ENCODE data around the gene CCL13.
"Not testable (repeated sequence)": the region's sequence is repeated elsewhere in the genome, so short reads cannot be mapped to it uniquely, and the experiment has no call there.

CCL13 gene

DNA sequence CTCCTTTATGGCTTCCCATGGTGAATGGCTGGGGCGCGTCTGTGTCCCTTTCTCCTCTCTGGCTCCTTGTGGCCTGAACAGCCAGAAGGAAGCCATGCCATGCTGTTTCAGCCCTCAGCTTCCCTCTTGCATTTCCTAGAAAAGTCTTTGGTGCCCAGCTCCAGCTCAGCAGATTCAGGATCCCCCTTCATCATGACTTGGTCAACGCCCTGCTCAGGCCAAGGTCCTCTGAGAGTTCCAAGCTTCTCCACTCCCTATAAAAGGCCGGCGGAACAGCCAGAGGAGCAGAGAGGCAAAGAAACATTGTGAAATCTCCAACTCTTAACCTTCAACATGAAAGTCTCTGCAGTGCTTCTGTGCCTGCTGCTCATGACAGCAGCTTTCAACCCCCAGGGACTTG, at the start of gene CCL13:
TSS of gene CCL13 (plus strand) at position 287 of the 400 bp plus-strand sequence. CDS start at position 334, 47 bp downstream.
- DNase-seq, result no peak

GRCh38 chr17:34307110-34307509, 49.2 kb upstream of the CCL13 start:
- no peak for DNase-seq

DNA sequence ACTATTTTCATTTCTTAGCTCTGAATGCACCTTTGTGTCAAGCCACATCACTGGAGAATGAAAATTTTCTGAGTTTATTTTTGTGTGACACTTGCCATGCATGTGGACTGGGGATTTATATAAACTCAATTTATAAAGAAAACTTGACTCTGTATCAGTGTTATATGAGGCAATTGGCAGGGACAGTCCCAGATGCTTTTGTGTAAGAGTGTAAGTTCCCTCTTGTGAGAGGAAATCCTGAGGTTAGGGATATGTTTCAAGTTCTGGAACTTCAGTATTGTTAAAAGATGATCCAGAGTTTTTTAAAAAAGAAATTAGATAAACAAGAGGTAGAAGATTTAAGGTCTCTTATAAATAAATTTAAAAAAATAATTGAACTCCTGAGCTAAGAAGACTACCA, 47.9 kb upstream of the CCL13 start:
- DNase-seq, result no peak

DNA sequence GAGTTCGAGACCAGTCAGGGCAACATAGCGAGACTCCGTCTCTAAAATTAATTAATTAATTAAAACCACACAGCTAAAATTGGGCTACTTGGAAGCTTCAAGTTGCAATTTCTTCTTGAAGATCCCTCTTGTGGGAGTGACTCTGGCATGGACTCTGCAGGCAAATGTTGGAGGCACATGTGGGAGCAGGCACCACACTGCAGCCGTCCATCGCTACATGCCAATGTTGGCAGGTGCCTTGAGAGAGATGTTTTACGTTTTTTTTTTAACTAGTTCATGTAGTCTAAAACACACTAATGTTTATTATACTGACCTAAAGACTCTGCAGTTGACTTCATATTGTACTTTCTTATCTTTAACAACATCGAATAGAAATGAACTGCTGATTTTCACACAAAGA, 45.0 kb upstream of the CCL13 start:
- no peak for DNase-seq

DNA sequence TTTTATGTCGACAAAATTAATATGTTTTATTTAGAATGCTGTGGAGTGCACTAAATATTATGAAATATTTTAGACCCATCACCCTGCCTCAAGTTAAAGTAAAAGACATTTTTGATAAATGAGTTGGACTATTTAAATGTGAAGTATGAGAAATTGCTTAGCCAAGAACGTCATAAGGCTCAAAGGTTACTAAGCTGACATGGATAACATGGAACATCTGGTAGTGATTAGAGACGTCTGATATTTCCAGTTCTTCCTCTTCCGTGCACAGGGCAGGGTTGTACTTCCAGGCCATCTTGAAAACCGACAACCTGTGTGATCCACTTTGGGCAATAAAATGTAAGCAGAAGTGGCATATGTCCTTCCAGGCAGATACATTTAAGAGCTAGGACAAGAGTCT, 44.2 kb upstream of the CCL13 start:
- DNase-seq, result no peak

DNA sequence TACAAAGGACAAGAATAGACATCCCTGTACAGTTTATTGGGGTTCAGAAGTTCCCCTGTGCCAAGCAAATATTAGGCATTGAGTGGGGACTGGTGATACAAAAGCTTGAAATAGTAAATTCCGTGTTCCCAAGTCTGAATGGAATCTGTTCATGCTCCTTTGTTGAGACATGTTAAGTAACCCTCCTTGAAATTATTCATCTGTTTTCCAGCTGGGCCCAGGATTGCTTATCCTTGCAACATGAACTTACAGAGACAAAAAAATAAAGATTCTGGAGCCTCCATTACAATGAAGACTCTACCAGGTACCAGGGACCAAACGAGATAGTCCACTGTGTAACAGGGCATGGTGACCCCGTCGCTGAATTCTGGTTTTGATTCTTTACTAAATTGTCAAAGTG, 43.1 kb upstream of the CCL13 start:
- DNase-seq, result no peak

DNA sequence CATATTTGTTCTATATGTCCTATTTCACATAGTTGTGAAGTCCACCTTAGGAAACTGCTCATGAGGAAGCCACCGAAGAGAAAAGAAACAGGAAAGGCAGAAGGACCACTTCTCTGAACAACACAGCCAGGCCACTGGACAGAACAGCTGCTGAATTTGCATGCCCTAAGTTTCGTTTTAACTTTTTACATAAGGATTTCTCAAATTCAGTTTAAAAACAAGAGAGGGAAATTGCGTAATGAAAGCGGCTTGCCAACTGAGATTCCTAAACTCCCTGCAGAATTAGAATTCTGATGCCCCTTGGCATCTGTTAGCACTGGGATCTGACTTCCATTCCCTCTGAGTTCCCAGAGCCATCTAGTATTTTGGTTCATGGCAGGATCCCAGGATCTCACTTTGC, 42.0 kb upstream of the CCL13 start:
- DNase-seq, result no peak

DNA sequence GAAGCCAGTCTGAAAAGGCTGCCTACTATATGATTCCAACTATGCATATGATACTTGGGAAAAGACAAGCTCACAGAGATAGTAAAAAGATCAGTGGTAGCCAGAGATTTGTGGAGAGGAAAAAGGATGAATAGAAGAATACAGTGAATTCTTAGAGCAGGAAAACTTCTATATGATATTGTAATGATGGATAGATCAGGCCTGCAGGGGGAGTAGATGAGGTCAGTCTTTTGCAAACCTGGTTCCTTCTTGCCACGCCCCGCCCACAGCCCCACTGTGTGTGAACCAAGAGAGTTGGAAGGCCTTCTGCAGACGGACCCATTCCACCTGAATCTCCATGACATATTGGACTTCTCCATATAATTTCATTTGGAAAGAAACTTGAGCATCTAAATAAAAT, 37.8 kb upstream of the CCL13 start:
- no peak for DNase-seq

DNA sequence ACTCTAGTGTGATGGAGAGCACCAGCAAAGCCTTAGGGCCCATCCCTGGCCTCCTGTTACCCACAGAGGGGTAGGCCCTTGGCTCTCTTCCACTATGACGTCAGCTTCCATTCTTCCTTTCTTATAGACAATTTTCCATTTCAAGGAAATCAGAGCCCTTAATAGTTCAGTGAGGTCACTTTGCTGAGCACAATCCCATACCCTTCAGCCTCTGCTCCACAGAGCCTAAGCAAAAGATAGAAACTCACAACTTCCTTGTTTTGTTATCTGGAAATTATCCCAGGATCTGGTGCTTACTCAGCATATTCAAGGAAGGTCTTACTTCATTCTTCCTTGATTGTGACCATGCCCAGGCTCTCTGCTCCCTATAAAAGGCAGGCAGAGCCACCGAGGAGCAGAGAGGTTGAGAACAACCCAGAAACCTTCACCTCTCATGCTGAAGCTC, 37.2 kb upstream of the CCL13 start, which contains the start of gene CCL8:
TSS of gene CCL8 (plus strand) at position 397 of the 445 bp plus-strand sequence. CDS start 67 bp downstream, outside the sequence.
- no peak for DNase-seq

- no peak for DNase-seq
These were observed 34.3 kb upstream of the CCL13 start for GRCh38 chr17:34321964-34322363.

- DNase-seq, result not testable (repeated sequence)
These were observed 28.7 kb upstream of the CCL13 start for GRCh38 chr17:34327580-34327979.

DNA sequence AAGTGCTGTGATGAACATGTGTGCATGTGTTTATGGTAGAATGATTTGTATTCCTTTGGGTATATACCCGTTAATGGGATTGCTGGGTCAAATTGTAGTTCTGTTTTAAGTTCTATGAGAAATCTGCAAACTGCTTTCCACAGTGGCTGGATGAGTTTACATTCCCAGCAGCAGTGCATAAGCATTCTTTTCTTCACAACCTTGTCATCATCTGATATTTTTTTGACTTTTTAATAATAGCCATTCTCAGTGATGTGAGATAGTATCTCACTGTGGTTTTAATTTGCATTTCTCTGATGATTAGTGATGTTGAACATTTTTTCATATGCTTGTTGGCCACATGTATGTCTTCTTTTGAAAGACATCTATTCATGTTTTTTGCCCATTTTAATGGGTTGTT, 18.6 kb upstream of the CCL13 start:
- no peak for DNase-seq

DNA sequence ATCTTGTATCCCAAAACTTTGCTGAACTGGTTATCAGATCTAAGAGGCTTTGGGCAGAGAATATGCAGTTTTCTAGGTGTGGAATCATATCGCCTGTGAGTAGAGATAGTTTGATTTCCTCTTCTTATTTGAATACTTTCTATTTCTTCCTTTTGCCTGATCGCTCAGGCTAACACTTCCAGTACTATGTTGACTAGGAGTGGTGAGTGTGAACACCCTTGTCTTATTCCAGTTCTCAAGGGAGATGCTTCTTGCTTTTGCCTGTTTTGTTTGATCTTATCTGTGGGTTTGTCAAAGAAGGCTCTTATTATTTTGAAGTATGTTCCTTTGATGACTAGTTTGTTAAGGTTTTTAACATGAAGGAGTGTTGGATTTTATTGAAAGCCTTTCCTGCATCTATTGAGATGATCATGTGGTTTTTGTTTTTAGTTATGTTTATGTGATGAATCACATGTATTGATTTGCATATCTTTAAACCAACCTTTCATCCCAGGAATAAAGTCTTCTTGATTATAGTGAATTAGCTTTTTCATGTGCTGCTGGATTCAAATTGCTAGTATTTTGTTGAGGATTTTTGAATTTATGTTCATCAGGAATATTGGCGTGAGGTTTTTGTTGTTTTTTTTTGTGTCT, 17.0 kb upstream of the CCL13 start:
- no peak for DNase-seq

GRCh38 chr17:34341916-34342315, 14.4 kb upstream of the CCL13 start:
- DNase-seq, result no peak

GRCh38 chr17:34347063-34347462, 9.2 kb upstream of the CCL13 start:
- DNase-seq, result no peak

DNA sequence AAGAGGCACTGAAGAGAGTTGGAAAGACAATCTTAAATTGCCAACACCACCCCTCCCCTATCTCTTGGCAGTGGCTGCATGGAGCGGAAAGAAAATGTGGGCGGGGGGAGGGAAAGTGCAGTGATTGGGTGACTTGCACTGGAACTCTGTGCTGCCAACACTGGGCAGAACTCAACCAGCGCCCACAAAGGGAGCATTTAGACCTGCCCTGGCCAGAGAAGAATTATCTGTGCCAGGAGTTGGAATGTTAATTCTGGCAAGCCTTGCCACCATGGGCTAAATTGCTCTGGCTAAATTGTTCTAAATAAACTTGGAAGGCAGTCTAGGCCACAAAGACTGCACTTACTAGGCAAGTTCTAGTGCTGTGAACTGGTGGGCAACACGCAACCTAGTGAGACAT, 6.5 kb upstream of the CCL13 start:
- no peak for DNase-seq

DNA sequence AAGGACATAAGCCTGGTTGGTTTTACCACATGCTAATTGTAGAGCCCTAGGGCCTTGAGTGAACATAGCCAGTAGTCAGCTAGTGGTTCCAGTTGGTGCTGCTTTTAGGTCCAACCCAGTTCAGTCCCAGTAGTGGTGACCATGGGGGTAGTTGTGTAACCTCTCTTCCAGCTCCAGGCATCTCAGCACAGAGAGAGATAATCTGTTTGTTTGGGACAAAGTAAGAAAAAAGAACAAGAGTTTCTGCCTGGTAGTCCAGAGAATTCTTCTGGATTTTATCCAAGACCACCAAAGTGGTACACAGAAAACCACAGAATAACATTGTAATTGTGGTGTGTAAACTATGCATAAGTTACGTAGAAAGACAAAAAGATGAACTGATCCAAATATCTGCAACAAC, 5.2 kb upstream of the CCL13 start:
- DNase-seq, result no peak

DNA sequence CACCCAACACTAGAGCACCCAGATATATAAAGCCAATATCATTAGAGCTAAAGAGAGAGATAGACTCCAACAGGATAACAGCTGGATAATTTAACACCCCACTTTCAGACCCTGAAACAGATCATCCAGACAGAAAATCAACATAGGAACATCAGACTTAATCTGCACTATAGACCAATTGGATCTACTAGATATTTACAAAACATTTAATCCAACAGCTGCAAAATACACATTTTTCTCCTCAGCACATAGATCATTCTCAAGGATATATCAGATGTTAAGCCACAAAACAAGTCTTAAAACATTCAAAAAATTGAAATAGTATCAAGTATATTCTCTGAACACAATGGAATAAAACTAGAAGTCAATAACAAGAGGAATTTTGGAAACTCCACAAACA, 4.1 kb upstream of the CCL13 start:
- no peak for DNase-seq

GRCh38 chr17:34354637-34355036, 1.6 kb upstream of the CCL13 start:
- no peak for DNase-seq

GRCh38 chr17:34357398-34357797, 1.1 kb downstream of the CCL13 start:
- DNase-seq, result no peak

- no peak for DNase-seq
These were observed 2.4 kb downstream of the CCL13 start for GRCh38 chr17:34358631-34359030.

- DNase-seq, result no peak
These were observed 4.5 kb downstream of the CCL13 start for GRCh38 chr17:34360601-34361270.

GRCh38 chr17:34361478-34362061, 5.3 kb downstream of the CCL13 start:
- DNase-seq, result peak; percentile 100

- no peak for DNase-seq
These were observed 6.9 kb downstream of the CCL13 start, which contains the start of gene CCL1 for GRCh38 chr17:34363183-34363661. Gene CCL1 (minus strand): TSS chr17:34363233. CDS start chr17:34363161, 72 bp downstream.

Data from NCI-H2171 treated with DMSO at 0.1 percent for 48 hours (cell line).